B cell (primary cell): ENCODE measurements around the gene MVB12B.

Experiments
- CTCF ChIP-seq: fragments of 200-600 bp; IDR thresholded peaks from one replicate; pipeline ENCODE4 v1.8.0; 2022; ENCODE audit warnings: antibody characterized with exemption, mild to moderate bottlenecking
- EZH2 ChIP-seq: IDR thresholded peaks from 2 replicates; pipeline ENCODE4 v1.6.1; 2012; ENCODE audit warnings: borderline replicate concordance, low read depth, mild to moderate bottlenecking, moderate library complexity, low read length; ENCODE audit not compliant: insufficient read depth, poor library complexity, severe bottlenecking

DNA sequence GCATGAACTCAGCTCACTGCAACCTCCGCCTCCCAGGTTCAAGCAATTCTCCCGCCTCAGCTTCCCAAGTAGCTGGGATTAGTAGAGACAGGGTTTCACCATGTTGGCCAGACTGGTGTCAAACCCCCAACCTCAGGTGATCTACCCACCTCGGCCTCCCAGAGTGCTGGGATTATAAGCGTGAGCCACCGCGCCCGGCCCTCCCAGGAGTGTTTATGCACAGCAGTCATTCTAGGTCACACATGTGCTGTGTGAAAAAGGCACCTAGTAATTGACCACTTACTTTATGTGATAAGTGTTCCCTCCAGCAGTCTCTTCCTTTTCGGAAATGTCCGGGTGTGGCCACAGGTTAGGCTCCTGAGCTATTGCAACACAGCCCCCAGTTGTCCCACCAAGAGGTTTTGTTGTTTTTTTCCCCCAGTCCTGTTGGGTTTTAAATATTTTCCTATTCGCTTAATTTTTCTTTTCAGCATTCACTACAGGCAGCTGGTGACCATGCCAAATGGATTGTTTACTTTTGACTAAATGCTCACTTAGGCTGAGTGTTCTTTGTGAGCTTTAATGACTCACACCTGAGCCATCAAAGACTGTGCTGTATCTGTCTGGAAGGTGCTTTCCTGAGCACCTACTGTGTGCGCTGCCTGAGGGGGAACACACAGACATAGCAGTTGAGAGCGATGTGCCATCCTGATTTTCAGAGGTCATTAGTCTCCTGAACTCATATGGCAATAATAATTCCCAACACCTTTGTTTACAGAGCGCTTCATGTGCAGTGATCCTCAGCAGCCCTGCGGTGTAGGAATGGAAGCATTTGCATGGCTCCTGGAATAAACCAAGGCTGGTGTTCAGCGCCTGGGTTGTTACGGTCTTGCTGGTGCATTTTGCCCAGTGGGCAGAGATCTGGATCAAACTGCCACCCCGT is 94.3 kb downstream of the MVB12B start:
- TF ChIP-seq EZH2, result no peak
- TF ChIP-seq CTCF, result no peak
